Vagina (tissue), 2 donors: Measurements from ENCODE around the gene TMBIM4. TPM values are rescaled to one million over a fixed set of nuclear protein-coding genes. Genes with fewer than 3 reads are reported as not detected.
A peak's percentile ranks its signal among the peaks of the same experiment; 100 is the strongest.

Experiments used
- DNase-seq, 2 donors: peaks; one replicate each; pipeline ENCODE4 v3.0.0-alpha.2; 2017; ENCODE audit errors: extremely low spot score in 2 of 2
- H3K27ac ChIP-seq: fragments of 200-600 bp; sonication (generic); one replicate; pipeline ENCODE4 v1.5.1; 2019
- H3K27me3 ChIP-seq: fragments of 200-600 bp; sonication (generic); one replicate; pipeline ENCODE4 v1.5.1; 2019
- H3K36me3 ChIP-seq, 2 donors: fragments of 200-600 bp; sonication (generic); one replicate each; pipeline ENCODE4 v1.5.1; 2017 to 2019
- H3K4me1 ChIP-seq: fragments of 200-600 bp; sonication (generic); one replicate; pipeline ENCODE4 v1.5.1; 2019
- H3K4me3 ChIP-seq, 2 donors: fragments of 200-600 bp; sonication (generic); 1 replicate in 1 of 2; 2 replicates in 1 of 2; pipeline ENCODE4 v1.5.1; 2016 to 2019
- H3K9me3 ChIP-seq: fragments of 200-600 bp; sonication (generic); one replicate; pipeline ENCODE4 v1.5.1; 2019
- CTCF ChIP-seq, 3 experiments: fragments of 450-650 bp in 2 of 3; fragments of 200-600 bp in 1 of 3; sonication (generic) in 1 of 3; IDR thresholded peaks; one replicate each; pipeline ENCODE4 v1.5.1; 2017 to 2019; ENCODE audit warnings: antibody characterized with exemption in 3 of 3, mild to moderate bottlenecking in 2 of 3, moderate library complexity in 2 of 3
- POLR2A ChIP-seq, 2 donors: fragments of 450-650 bp; IDR thresholded peaks; one replicate each; pipeline ENCODE4 v1.6.1; 2017; ENCODE audit warnings: antibody characterized with exemption in 2 of 2, mild to moderate bottlenecking in 2 of 2, moderate library complexity in 2 of 2
- POLR2AphosphoS5 ChIP-seq, 2 donors: sonication (generic); formaldehyde crosslinking; IDR thresholded peaks; one replicate each; pipeline ENCODE4 v1.9.0; 2017; ENCODE audit warnings: antibody characterized with exemption in 2 of 2, mild to moderate bottlenecking in 2 of 2, low read depth in 1 of 2; ENCODE audit not compliant: insufficient read depth in 1 of 2
- intact Hi-C: fragments of 100-400 bp; cut with DNase I; formaldehyde crosslinking; loops from one replicate; pipeline ENCODE4 v1.15.1; 2023
- total RNA-seq: library from RNA; depleted of rRNA; stranded (reverse); fragments of >200 nt; gene quantifications from one replicate; pipeline ENCODE4 v1.2.3, GENCODE V29; 2016

Gene TMBIM4
- total RNA-seq, 1 donor from 2014 or later, result 98.7 TPM

DNA sequence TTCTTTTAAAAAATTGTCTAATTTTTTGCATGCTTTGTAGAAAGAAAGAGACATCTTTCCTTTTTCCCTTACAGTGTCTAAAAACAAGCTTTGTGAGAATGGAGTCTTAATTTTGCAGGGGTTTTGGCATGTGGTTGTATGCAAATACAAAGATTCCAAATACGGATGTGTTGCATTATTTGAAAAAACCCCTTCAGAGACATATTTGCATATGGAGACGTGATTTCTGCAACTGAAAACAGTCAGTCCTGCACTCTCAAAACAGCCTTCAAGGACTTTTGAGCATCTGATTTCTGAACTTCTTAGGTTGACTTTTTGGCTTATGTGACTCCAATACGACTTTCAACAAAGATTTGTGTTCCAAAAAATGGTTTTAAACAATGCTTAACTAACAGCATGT lies 27.0 kb upstream of the TMBIM4 start:
- H3K36me3 ChIP-seq, result no peaks in the 10 kb centered on the region
- TF ChIP-seq CTCF (IDR thresholded peaks at IDR 0.05) (no peak), POLR2AphosphoS5 (IDR thresholded peaks at IDR 0.05; ENCODE audit: insufficient read depth in 1 of 2, low read depth in 1 of 2) (no peak), POLR2A (IDR thresholded peaks at IDR 0.05) (no peak)
- no peaks in the 10 kb centered on the region for H3K9me3 ChIP-seq
- DNase-seq, result no peak
- intact Hi-C loops, result no loop called here
- no peaks in the 10 kb centered on the region for H3K27me3 ChIP-seq
- peak overlapping the region; percentile 28 for H3K27ac ChIP-seq
- no peak overlapping the region for H3K4me3 ChIP-seq
- H3K4me1 ChIP-seq, result peaks cover 15% of the 10 kb centered on the region

DNA sequence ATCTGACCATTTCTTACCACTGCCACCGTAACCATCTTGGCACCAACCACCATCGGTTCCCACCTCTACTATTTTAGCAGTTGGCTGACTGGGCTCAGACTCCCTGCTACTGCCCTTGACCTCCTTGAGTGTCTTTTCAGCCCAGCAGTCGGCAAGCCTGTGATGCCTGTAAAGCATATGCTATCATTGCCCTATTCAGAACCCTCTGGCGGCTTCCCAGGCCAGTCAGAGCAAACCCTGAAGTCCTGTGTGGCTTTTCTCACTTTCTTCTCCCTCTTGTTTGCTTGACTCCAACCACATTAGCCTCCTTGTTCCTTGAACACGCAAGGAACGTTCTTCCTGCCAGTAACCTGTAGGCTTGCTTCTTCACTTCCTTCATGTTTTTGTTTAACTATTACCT lies 25.4 kb upstream of the TMBIM4 start:
- H3K27me3 ChIP-seq, result no peaks in the 10 kb centered on the region
- intact Hi-C loops, result no loop called here
- H3K4me1 ChIP-seq, result peaks cover 30% of the 10 kb centered on the region
- H3K36me3 ChIP-seq, result no peaks in the 10 kb centered on the region
- TF ChIP-seq CTCF (IDR thresholded peaks at IDR 0.05) (no peak), POLR2AphosphoS5 (IDR thresholded peaks at IDR 0.05; ENCODE audit: insufficient read depth in 1 of 2, low read depth in 1 of 2) (no peak), POLR2A (IDR thresholded peaks at IDR 0.05) (no peak)
- H3K9me3 ChIP-seq, result no peaks in the 10 kb centered on the region
- no peak overlapping the region for H3K27ac ChIP-seq
- DNase-seq, result no peak
- H3K4me3 ChIP-seq, result no peak overlapping the region

GRCh38 chr12:66194122-66194521 lies 24.3 kb upstream of the TMBIM4 start:
- Histone ChIP-seq H3K4me3 (no peak overlapping the region), H3K27me3 (no peaks in the 10 kb centered on the region), H3K9me3 (no peaks in the 10 kb centered on the region), H3K36me3 (no peaks in the 10 kb centered on the region), H3K27ac (no peak overlapping the region), H3K4me1 (peaks cover 30% of the 10 kb centered on the region)
- intact Hi-C loops, result no loop called here
- no peak for TF ChIP-seq POLR2A (IDR thresholded peaks at IDR 0.05)
- TF ChIP-seq POLR2AphosphoS5 (IDR thresholded peaks at IDR 0.05; ENCODE audit: insufficient read depth in 1 of 2, low read depth in 1 of 2), result no peak
- no peak for TF ChIP-seq CTCF (IDR thresholded peaks at IDR 0.05)
- DNase-seq, result no peak

GRCh38 chr12:66191547-66192126 lies 21.8 kb upstream of the TMBIM4 start:
- peaks cover 26% of the 10 kb centered on the region for H3K4me1 ChIP-seq
- intact Hi-C loops, result no loop called here
- H3K27ac ChIP-seq, result no peak overlapping the region

More at GRCh38 chr12:66191547-66192126, 21.8 kb upstream of the TMBIM4 start:
- Histone ChIP-seq H3K4me3 (no peak overlapping the region), H3K36me3 (no peaks in the 10 kb centered on the region), H3K27me3 (no peaks in the 10 kb centered on the region), H3K9me3 (no peaks in the 10 kb centered on the region)
- TF ChIP-seq CTCF (IDR thresholded peaks at IDR 0.05), result no peak
- no peak for TF ChIP-seq POLR2A (IDR thresholded peaks at IDR 0.05)
- TF ChIP-seq POLR2AphosphoS5 (IDR thresholded peaks at IDR 0.05; ENCODE audit: insufficient read depth in 1 of 2, low read depth in 1 of 2), result no peak
- no peak for DNase-seq
